ENCODE measurements around the gene COL19A1.

- no peak for TF ChIP-seq POLR2A (IDR thresholded peaks at IDR 0.05)
- TF ChIP-seq CTCF (IDR thresholded peaks at IDR 0.05) = no peak
These were observed 45.9 kb upstream of the COL19A1 start for GRCh38 chr6:69820438-69820837.
